Measurements from ENCODE around the gene GPHN.

DNA sequence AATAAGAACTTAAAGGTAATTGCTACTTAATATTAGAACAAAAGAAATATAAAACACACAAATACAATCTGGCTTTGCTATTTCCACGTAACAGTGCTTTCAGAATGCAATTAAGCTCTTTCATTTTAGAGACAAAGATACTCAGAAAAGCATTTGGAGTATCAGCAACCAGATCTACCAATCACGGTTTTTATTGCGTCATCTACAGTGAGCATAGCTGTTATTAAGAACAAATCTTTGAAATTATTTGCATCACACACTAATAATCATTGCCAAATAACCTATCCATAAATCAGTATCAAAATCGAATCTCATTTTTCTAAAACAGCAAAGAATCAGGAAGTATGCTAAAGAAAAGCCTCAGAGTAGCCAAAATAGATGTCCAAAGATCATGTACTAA is 654.4 kb downstream of the GPHN start:
- TF ChIP-seq, protein P1, sequence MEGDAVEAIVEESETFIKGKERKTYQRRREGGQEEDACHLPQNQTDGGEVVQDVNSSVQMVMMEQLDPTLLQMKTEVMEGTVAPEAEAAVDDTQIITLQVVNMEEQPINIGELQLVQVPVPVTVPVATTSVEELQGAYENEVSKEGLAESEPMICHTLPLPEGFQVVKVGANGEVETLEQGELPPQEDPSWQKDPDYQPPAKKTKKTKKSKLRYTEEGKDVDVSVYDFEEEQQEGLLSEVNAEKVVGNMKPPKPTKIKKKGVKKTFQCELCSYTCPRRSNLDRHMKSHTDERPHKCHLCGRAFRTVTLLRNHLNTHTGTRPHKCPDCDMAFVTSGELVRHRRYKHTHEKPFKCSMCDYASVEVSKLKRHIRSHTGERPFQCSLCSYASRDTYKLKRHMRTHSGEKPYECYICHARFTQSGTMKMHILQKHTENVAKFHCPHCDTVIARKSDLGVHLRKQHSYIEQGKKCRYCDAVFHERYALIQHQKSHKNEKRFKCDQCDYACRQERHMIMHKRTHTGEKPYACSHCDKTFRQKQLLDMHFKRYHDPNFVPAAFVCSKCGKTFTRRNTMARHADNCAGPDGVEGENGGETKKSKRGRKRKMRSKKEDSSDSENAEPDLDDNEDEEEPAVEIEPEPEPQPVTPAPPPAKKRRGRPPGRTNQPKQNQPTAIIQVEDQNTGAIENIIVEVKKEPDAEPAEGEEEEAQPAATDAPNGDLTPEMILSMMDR (IDR thresholded peaks at IDR 0.05) = no peak
- no peak for TF ChIP-seq POLR2A (IDR thresholded peaks at IDR 0.05)
